SK-N-SH treated with all-trans-retinoic acid at 6 μM for 48 hours (cell line): ENCODE data around the gene CFL1.
A peak's percentile ranks its signal among the peaks of the same experiment; 100 is the strongest.

Experiments
- ATAC-seq: fragments of 200-7000 bp; cut with Tn5 transposase; 3 replicates; pipeline ENCODE4 v1.9.1; 2020; ENCODE audit warnings: mild to moderate bottlenecking, moderate library complexity
- ARNTL ChIP-seq: fragments of 450-650 bp; formaldehyde crosslinking; IDR thresholded peaks from 2 replicates; pipeline ENCODE4 v1.5.0; 2020; ENCODE audit warnings: low read depth, mild to moderate bottlenecking, moderate library complexity, borderline replicate concordance
- BACH2 ChIP-seq: fragments of 250-450 bp; sonication (Bioruptor Pico); IDR thresholded peaks from 2 replicates; pipeline ENCODE4 v1.9.0; 2021; ENCODE audit warnings: mild to moderate bottlenecking, borderline replicate concordance
- CREB5 ChIP-seq: fragments of 250-450 bp; sonication (Bioruptor Pico); IDR thresholded peaks from 2 replicates; pipeline ENCODE4 v1.5.1; 2020; ENCODE audit warnings: low read depth, mild to moderate bottlenecking, moderate library complexity
- CSDC2 ChIP-seq: fragments of 250-450 bp; sonication (Bioruptor Pico); IDR thresholded peaks from 2 replicates; pipeline ENCODE4 v1.5.0; 2020; ENCODE audit warnings: mild to moderate bottlenecking, moderate library complexity
- CSRNP3 ChIP-seq: fragments of 250-450 bp; sonication (Bioruptor Pico); IDR thresholded peaks from 2 replicates; pipeline ENCODE4 v1.5.1; 2021; ENCODE audit warnings: mild to moderate bottlenecking, moderate library complexity
- GLIS3 ChIP-seq: fragments of 250-450 bp; sonication (Bioruptor Pico); IDR thresholded peaks from 2 replicates; pipeline ENCODE4 v1.5.0; 2020; ENCODE audit warnings: mild to moderate bottlenecking, moderate library complexity
- ISL1 ChIP-seq: fragments of 250-450 bp; sonication (Bioruptor Pico); IDR thresholded peaks from 2 replicates; pipeline ENCODE4 v2.1.2; 2022; ENCODE audit warnings: mild to moderate bottlenecking, moderate library complexity
- OSR1 ChIP-seq: fragments of 250-450 bp; sonication (Bioruptor Pico); IDR thresholded peaks from 2 replicates; pipeline ENCODE4 v1.8.0; 2022; ENCODE audit warnings: moderate library complexity, mild to moderate bottlenecking, inconsistent platforms
- PATZ1 ChIP-seq: fragments of 250-450 bp; sonication (Bioruptor Pico); IDR thresholded peaks from 2 replicates; pipeline ENCODE4 v1.8.0; 2020; ENCODE audit warnings: mild to moderate bottlenecking, moderate library complexity, borderline replicate concordance
- POU6F1 ChIP-seq: fragments of 250-450 bp; sonication (Bioruptor Pico); IDR thresholded peaks from 2 replicates; pipeline ENCODE4 v1.8.0; 2021; ENCODE audit warnings: low read depth, mild to moderate bottlenecking, moderate library complexity, borderline replicate concordance
- PPARA ChIP-seq: fragments of 250-450 bp; sonication (Bioruptor Pico); IDR thresholded peaks from 2 replicates; pipeline ENCODE4 v1.5.0; 2020; ENCODE audit warnings: mild to moderate bottlenecking, borderline replicate concordance
- RARB ChIP-seq: fragments of 250-450 bp; sonication (Bioruptor Pico); IDR thresholded peaks from 2 replicates; pipeline ENCODE4 v1.8.0; 2021; ENCODE audit warnings: mild to moderate bottlenecking, moderate library complexity
- SNAI2 ChIP-seq: fragments of 250-450 bp; sonication (Bioruptor Pico); IDR thresholded peaks from 2 replicates; pipeline ENCODE4 v1.5.0; 2020; ENCODE audit warnings: mild to moderate bottlenecking, moderate library complexity
- TCF4 ChIP-seq: fragments of 250-450 bp; sonication (Bioruptor Pico); IDR thresholded peaks from 2 replicates; pipeline ENCODE4 v1.8.0; 2021; ENCODE audit warnings: mild to moderate bottlenecking, moderate library complexity, borderline replicate concordance
- TOX ChIP-seq: fragments of 250-450 bp; sonication (Bioruptor Pico); IDR thresholded peaks from 2 replicates; pipeline ENCODE4 v1.8.0; 2021; ENCODE audit warnings: mild to moderate bottlenecking, moderate library complexity, borderline replicate concordance
- ZC3H10 ChIP-seq: fragments of 250-450 bp; sonication (Bioruptor Pico); IDR thresholded peaks from 2 replicates; pipeline ENCODE4 v1.5.1; 2021; ENCODE audit warnings: mild to moderate bottlenecking, moderate library complexity
- ZFP3 ChIP-seq: fragments of 250-450 bp; sonication (Bioruptor Pico); IDR thresholded peaks from 2 replicates; pipeline ENCODE4 v1.5.0; 2020; ENCODE audit warnings: mild to moderate bottlenecking, moderate library complexity
- ZNF565 ChIP-seq: fragments of 450-650 bp; formaldehyde crosslinking; conservative IDR thresholded peaks from 2 replicates; pipeline ENCODE4 v1.5.0; 2020; ENCODE audit warnings: low read depth, mild to moderate bottlenecking, moderate library complexity
- ZNF70 ChIP-seq: fragments of 450-650 bp; formaldehyde crosslinking; IDR thresholded peaks from 2 replicates; pipeline ENCODE4 v1.5.0; 2020; ENCODE audit warnings: mild to moderate bottlenecking, moderate library complexity
- ZNF8 ChIP-seq: fragments of 450-650 bp; formaldehyde crosslinking; IDR thresholded peaks from 2 replicates; pipeline ENCODE4 v1.5.0; 2020; ENCODE audit warnings: mild to moderate bottlenecking, moderate library complexity

CFL1 gene

GRCh38 chr11:65870307-65870658 is 12.3 kb upstream of the CFL1 start (continued):
- no peak for TF ChIP-seq CSRNP3
- TF ChIP-seq POU6F1 (CRISPR knock-in tag): no peak

GRCh38 chr11:65869643-65870306 is 11.8 kb upstream of the CFL1 start:
- no peak for ATAC-seq
- TF ChIP-seq ZC3H10 (CRISPR knock-in tag) (0 out of 2 replicates have a peak, but pooled peaks have one; percentile 1), ZNF70 (no peak), ZNF8 (CRISPR knock-in tag) (no peak), ZNF565 (no peak)

- TF ChIP-seq ZNF70 (no peak), TCF4 (CRISPR knock-in tag) (no peak), RARB (CRISPR knock-in tag) (no peak), OSR1 (CRISPR knock-in tag) (no peak), PPARA (CRISPR knock-in tag) (no peak), POU6F1 (CRISPR knock-in tag) (no peak), BACH2 (CRISPR knock-in tag) (no peak), ISL1 (CRISPR knock-in tag) (no peak), ZNF8 (CRISPR knock-in tag) (no peak)
- no peak for ATAC-seq
Observed at GRCh38 chr11:65868907-65869306, 10.9 kb upstream of the CFL1 start.

- ATAC-seq: no peak
- no peak for TF ChIP-seq PPARA (CRISPR knock-in tag)
- TF ChIP-seq SNAI2: no peak
- no peak for TF ChIP-seq CSRNP3
- no peak for TF ChIP-seq TCF4 (CRISPR knock-in tag)
- no peak for TF ChIP-seq TOX
- no peak for TF ChIP-seq CSDC2 (CRISPR knock-in tag)
- no peak for TF ChIP-seq BACH2 (CRISPR knock-in tag)
- TF ChIP-seq ARNTL (CRISPR knock-in tag): no peak
- TF ChIP-seq RARB (CRISPR knock-in tag): no peak
- TF ChIP-seq OSR1 (CRISPR knock-in tag): no peak
- TF ChIP-seq ZNF70: no peak
- no peak for TF ChIP-seq ZC3H10 (CRISPR knock-in tag)
- TF ChIP-seq PATZ1 (CRISPR knock-in tag): no peak
- TF ChIP-seq ZFP3 (CRISPR knock-in tag): no peak
- no peak for TF ChIP-seq ZNF8 (CRISPR knock-in tag)
- no peak for TF ChIP-seq POU6F1 (CRISPR knock-in tag)
- TF ChIP-seq GLIS3 (CRISPR knock-in tag): no peak
- no peak for TF ChIP-seq ISL1 (CRISPR knock-in tag)
- no peak for TF ChIP-seq CREB5 (CRISPR knock-in tag)
Observed at GRCh38 chr11:65868076-65868667, 10.2 kb upstream of the CFL1 start.
